Cardiac fibroblast (primary cell): ENCODE results near the gene CDHR5.

Experiments
- DNase-seq, 2 donors: peaks; one replicate each; pipeline versions ENCODE4 v3.0.0 to v3.0.0-alpha.2; 2010; ENCODE audit warnings: low read depth in 2 of 2
- H3K4me3 ChIP-seq, 2 donors: replicated peaks in 1 of 2; 1 replicate in 1 of 2; 2 replicates in 1 of 2; pipeline ENCODE4 v1.5.1; 2011; ENCODE audit warnings: low read depth in 2 of 2, low read length in 2 of 2, mild to moderate bottlenecking in 2 of 2, moderate library complexity in 1 of 2
- CTCF ChIP-seq: IDR thresholded peaks from one replicate; pipeline ENCODE4 v1.5.1; 2011; ENCODE audit warnings: low read depth, mild to moderate bottlenecking, low read length, inconsistent platforms

Gene CDHR5

GRCh38 chr11:624705-625635, at the start of gene CDHR5:
TSS of gene CDHR5 (minus strand) at chr11:624955. CDS start at chr11:624902, 53 bp downstream.
- no peak for TF ChIP-seq CTCF
- H3K4me3 ChIP-seq, result no peak within 1 kb of the TSS
- no peak for DNase-seq

- H3K4me3 ChIP-seq, result no peak overlapping the region
- TF ChIP-seq CTCF, result no peak
- no peak for DNase-seq
Measured at GRCh38 chr11:674406-674805, 49.7 kb upstream of the CDHR5 start.

- no peak overlapping the region for H3K4me3 ChIP-seq
- DNase-seq, result no peak
- no peak for TF ChIP-seq CTCF
Measured at GRCh38 chr11:673866-674265, 49.1 kb upstream of the CDHR5 start.

GRCh38 chr11:665704-666281, 41.0 kb upstream of the CDHR5 start:
- no peak overlapping the region for H3K4me3 ChIP-seq
- no peak for TF ChIP-seq CTCF
- DNase-seq, result peak; percentile 40 to 43

GRCh38 chr11:665062-665703, 40.4 kb upstream of the CDHR5 start:
- TF ChIP-seq CTCF, result no peak
- H3K4me3 ChIP-seq, result no peak overlapping the region
- DNase-seq, result peak in 1 of 2 donors; percentile 28

GRCh38 chr11:662689-663274, 38.0 kb upstream of the CDHR5 start:
- peak; percentile 77 for TF ChIP-seq CTCF
- H3K4me3 ChIP-seq, result no peak overlapping the region
- peak; percentile 68 to 74 for DNase-seq
